HT1080 (cell line): ENCODE data around the gene NOP56. TPM values are rescaled to one million over a fixed set of nuclear protein-coding genes. Genes with fewer than 3 reads are reported as not detected.
"Not testable (repeated sequence)": the region's sequence is repeated elsewhere in the genome, so short reads cannot be mapped to it uniquely, and the experiment has no call there.

Experiments
- DNase-seq: peaks from one replicate; pipeline ENCODE4 v3.0.0-alpha.2; 2015; ENCODE audit warnings: low read depth
- total RNA-seq: library from RNA; depleted of rRNA; stranded (reverse); fragments of >200 nt; shearing (Covaris generic); gene quantifications from 2 replicates; pipeline ENCODE4 v1.2.3, GENCODE V29; 2014

NOP56 gene
- total RNA-seq, 1 experiment from 2014 or later: 493 TPM

GRCh38 chr20:2684817-2685216 lies 32.4 kb downstream of the NOP56 start:
- DNase-seq: not testable (repeated sequence)

GRCh38 chr20:2687514-2687913 lies 35.1 kb downstream of the NOP56 start:
- no peak for DNase-seq

GRCh38 chr20:2688041-2688591 lies 35.7 kb downstream of the NOP56 start:
- peak; percentile 57 for DNase-seq

- no peak for DNase-seq
These were observed 37.8 kb downstream of the NOP56 start for GRCh38 chr20:2690213-2690612.

- no peak for DNase-seq
These were observed 38.3 kb downstream of the NOP56 start for GRCh38 chr20:2690718-2691117.

GRCh38 chr20:2691127-2691526 lies 38.7 kb downstream of the NOP56 start:
- DNase-seq: no peak

GRCh38 chr20:2691663-2692035 lies 39.2 kb downstream of the NOP56 start:
- DNase-seq: no peak

GRCh38 chr20:2692036-2692885 lies 39.8 kb downstream of the NOP56 start, which contains the start of gene EBF4:
Gene EBF4 (plus strand): TSS chr20:2692780. CDS start chr20:2693646, 866 bp downstream.
- no peak for DNase-seq

- no peak for DNase-seq
These were observed 40.5 kb downstream of the NOP56 start for GRCh38 chr20:2692886-2693285.

GRCh38 chr20:2693286-2694007 lies 41.0 kb downstream of the NOP56 start:
- DNase-seq: no peak

- no peak for DNase-seq
These were observed 41.6 kb downstream of the NOP56 start for GRCh38 chr20:2694008-2694471.

GRCh38 chr20:2694519-2694918 lies 42.1 kb downstream of the NOP56 start:
- DNase-seq: no peak

GRCh38 chr20:2695206-2695983 lies 43.0 kb downstream of the NOP56 start:
- no peak for DNase-seq

GRCh38 chr20:2695984-2696525 lies 43.6 kb downstream of the NOP56 start:
- not testable (repeated sequence) for DNase-seq

GRCh38 chr20:2696646-2697045 lies 44.2 kb downstream of the NOP56 start:
- no peak for DNase-seq

- no peak for DNase-seq
These were observed 45.3 kb downstream of the NOP56 start for GRCh38 chr20:2697768-2698167.

- DNase-seq: no peak
These were observed 45.9 kb downstream of the NOP56 start for GRCh38 chr20:2698186-2698817.

GRCh38 chr20:2698912-2699311 lies 46.5 kb downstream of the NOP56 start:
- no peak for DNase-seq

- no peak for DNase-seq
These were observed 47.5 kb downstream of the NOP56 start for GRCh38 chr20:2699775-2700413.
